HTERT RPE-1 (cell line): ENCODE results near the gene NKX2-3.

Experiments
- in situ Hi-C: fragments of 300-500 bp; cut with MboI; formaldehyde crosslinking; loops from 4 replicates; pipeline ENCODE4 v1.14.3; 2020; ENCODE audit warnings: low sequenced_read_pairs

The NKX2-3 gene

GRCh38 chr10:99532687-99533495 lies at the start of gene NKX2-3:
TSS of gene NKX2-3 (plus strand) at chr10:99532942. CDS start at chr10:99533132, 190 bp downstream.
- in situ Hi-C loops: no loop called here

GRCh38 chr10:99484626-99485581 lies 47.8 kb upstream of the NKX2-3 start:
- in situ Hi-C loops: no loop called here

GRCh38 chr10:99487125-99487807 lies 45.5 kb upstream of the NKX2-3 start:
- in situ Hi-C loops: no loop called here

- in situ Hi-C loops: no loop called here
These were observed 43.5 kb upstream of the NKX2-3 start for GRCh38 chr10:99489271-99489670.

GRCh38 chr10:99497343-99498025 lies 35.3 kb upstream of the NKX2-3 start:
- in situ Hi-C loops: no loop called here

- in situ Hi-C loops: no loop called here
These were observed 26.3 kb upstream of the NKX2-3 start for GRCh38 chr10:99506416-99506815.

- in situ Hi-C loops: no loop called here
These were observed 25.5 kb upstream of the NKX2-3 start for GRCh38 chr10:99507265-99507664.

- in situ Hi-C loops: no loop called here
These were observed 19.7 kb upstream of the NKX2-3 start for GRCh38 chr10:99513061-99513460.

GRCh38 chr10:99519690-99520039 lies 13.1 kb upstream of the NKX2-3 start:
- in situ Hi-C loops: no loop called here

GRCh38 chr10:99520040-99520846 lies 12.5 kb upstream of the NKX2-3 start:
- in situ Hi-C loops: no loop called here

- in situ Hi-C loops: no loop called here
These were observed 11.6 kb upstream of the NKX2-3 start for GRCh38 chr10:99520847-99521764.

- in situ Hi-C loops: no loop called here
These were observed 10.8 kb upstream of the NKX2-3 start for GRCh38 chr10:99521765-99522469.

- in situ Hi-C loops: no loop called here
These were observed 10.1 kb upstream of the NKX2-3 start for GRCh38 chr10:99522470-99523250.

GRCh38 chr10:99523251-99523773 lies 9.4 kb upstream of the NKX2-3 start:
- in situ Hi-C loops: no loop called here

- in situ Hi-C loops: no loop called here
These were observed 8.6 kb upstream of the NKX2-3 start for GRCh38 chr10:99524050-99524666.

GRCh38 chr10:99524736-99525380 lies 7.9 kb upstream of the NKX2-3 start:
- in situ Hi-C loops: no loop called here
